NCI-H2196 (cell line): ENCODE results near the gene CACNA1D.
"Not testable (repeated sequence)": the region's sequence is repeated elsewhere in the genome, so short reads cannot be mapped to it uniquely, and the experiment has no call there.

Experiments
- DNase-seq: peaks from one replicate; lab custom pipeline; 2025; ENCODE audit not compliant: unreplicated experiment; lab: John Stamatoyannopoulos, UW

The CACNA1D gene

DNA sequence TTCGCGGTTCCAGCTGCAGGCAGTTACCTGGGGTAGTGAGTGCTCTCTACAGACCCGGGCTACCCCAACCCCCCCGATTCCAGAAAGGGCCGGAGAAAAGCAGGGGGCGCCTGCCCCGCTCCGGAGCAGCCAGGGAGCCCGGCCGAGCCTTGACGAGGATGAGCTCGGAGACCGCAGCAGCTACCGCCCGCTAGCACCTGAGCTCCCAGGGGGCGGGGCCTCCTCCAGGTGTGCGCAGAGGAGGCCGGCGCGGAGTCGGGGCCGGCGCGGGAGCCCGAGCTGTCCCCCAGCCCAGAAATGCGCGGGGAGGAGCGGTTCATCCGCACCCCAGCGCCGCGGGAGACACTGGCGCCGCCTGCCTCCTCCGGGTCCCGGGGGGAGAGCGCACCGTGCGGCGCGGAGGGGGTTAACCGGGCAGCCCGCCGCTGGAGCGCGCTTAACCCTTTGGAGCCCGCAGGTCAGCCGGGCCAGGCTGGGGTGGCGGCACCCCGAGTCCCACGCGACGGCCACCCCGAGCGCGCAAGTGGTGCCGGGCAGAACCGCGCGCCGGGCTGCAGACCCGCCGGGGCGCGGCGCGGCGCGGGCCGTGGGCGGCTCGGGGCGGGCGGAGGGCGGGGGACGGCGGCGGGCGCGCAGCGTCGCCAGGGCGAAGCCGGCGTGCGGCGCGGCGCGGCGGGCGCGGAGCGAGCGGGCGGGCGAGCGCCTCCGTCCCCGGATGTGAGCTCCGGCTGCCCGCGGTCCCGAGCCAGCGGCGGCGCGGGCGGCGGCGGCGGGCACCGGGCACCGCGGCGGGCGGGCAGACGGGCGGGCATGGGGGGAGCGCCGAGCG is at the start of gene CACNA1D:
Gene CACNA1D (plus strand): TSS at position 649 of the 829 bp plus-strand sequence. CDS start 556 bp downstream, outside the sequence.
- DNase-seq: peak; percentile 59

DNA sequence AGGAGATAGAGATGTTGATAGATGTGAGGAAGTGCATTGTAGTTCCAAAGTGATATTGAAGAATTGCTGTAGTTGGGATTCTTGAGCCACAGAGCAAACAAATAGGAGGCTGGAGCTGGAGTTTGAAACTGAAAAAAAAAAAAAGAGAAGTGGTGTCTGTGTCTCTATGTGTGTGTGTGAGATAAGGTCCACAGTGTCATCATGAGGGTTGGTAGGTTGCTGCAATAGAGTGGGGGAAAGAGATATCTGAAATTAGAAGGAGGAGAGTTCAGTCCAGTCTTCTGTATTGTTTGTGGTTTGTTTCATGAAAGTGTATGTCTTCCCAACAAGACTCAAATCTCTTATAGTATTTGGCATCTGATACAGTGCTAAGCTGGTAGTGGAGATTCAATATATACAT is 37.3 kb upstream of the CACNA1D start:
- no peak for DNase-seq

- no peak for DNase-seq
Observed at GRCh38 chr3:53460326-53460725, 34.1 kb upstream of the CACNA1D start.

- no peak for DNase-seq
Observed at GRCh38 chr3:53464424-53464823, 30.0 kb upstream of the CACNA1D start.

- not testable (repeated sequence) for DNase-seq
Observed at GRCh38 chr3:53469758-53470157, 24.7 kb upstream of the CACNA1D start.

DNA sequence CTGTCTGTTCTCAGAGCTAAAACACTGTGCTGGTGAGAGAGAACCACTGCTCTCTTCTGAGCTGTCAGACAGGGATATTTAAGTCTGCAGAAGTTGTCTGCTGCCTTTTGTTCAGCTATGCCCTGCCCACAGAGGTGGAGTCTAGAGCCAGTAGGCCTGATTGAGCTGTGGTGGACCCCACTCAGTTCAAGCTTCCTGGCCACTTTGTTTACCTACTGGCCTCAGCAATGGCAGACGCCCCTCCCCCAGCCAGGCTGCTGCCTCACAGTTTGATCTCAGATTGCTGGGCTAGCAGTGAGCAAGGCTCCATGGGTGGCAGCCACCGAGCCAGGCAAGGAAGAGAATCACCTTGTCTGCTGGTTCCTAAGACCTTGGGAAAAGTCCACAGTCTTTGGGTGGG is 21.0 kb upstream of the CACNA1D start:
- DNase-seq: no peak

DNA sequence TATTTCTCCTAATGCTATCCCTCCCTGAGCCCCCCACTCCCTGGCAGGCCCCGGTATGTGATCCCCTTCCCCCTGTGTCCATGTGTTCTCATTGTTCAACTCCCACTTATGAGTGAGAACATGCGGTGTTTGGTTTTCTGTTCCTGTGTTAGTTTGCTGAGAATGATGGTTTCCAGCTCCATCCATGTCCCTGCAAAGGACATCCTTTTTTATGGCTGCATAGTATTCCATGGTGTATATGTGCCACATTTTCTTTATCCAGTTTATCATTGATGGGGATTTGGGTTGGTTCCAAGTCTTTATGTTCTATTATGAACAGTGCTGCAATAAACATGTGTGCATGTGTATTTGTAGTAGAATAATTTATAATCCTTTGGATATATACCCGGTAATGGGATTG is 18.0 kb upstream of the CACNA1D start:
- DNase-seq: not testable (repeated sequence)

GRCh38 chr3:53477689-53478088 is 16.7 kb upstream of the CACNA1D start:
- DNase-seq: not testable (repeated sequence)

DNA sequence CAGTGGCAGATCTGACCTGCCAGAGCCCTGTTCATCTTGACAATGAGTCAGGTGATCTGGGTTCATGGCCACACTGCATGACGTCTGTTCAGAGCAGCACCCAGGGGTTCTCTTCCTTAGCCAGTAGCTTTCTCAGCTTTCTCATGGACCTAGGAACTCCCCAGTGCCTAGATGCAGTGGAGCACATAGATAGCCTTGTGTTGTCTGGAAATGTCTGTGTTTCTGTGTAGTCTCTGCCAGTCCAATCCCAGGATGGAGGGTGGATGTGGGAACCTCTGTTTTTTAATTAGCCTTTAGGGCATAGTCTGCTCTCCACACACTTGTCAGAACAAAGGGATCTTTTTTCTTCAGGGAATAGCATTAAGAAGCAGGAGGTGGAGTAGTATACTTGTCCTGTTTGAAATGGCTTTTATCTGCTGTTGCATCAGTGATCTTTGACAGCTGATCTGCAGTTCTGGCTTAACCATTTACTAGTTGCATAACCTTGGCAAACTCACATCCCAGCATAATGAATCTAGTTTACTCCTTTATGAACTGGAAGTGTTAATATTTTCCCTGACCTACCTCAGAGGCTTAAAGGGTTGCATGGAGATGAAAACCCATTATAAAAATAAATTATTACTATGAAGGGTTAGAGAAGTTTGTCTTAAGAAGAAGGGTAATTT is 16.1 kb upstream of the CACNA1D start:
- no peak for DNase-seq

DNA sequence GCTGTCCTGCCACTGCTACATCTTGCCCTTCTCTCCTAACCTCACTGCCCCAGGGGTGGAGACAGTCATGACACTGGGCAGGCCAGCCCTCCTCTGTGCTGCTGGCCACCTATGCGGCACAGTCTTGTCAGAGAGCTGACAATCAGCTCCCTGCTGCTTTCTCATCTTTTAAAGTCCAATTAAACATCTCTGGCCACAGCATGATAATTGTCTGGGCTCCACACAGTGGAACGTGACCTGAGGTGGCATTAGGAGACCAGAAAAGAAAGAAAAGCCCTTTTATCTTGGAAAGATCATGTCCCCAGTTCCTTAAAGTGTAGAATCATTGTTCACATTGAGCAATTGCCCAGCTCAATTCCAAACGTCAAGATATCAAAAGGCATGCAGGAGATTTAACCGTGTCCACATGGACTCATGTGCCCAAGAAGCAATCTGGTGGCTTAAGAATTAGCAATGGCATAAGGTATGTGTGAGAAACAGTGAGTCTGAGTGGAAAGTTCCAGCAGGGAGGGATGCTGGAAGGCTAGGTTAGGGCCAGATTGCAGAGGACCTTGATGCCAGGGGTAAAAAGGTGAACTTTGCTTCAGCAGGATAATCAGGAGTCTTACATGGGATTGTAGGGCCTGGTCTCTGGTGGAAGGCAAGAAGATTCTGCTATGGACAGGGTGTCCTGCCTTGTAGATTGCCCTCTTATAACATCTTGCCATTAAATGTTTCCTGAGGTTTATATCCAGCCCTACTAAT is 15.3 kb upstream of the CACNA1D start:
- DNase-seq: no peak

DNA sequence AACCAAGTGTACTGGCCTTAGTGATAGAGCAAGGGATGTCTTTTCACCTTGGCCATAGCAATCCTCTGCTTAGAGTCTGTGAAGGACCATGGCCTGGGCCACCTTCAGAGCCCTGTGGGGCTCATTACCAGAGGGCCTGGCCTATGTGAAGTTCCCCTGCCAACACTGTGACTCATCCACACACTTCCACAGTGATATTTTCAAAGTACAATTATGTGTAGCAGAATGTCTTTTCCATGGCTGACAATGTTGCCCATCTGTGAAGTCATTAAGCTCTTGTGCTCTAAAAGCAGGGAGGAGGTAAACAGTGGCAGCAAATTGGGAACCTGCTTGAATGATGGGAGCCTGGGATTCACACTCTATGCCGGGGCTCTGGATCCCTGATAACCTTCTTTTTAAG is 12.2 kb upstream of the CACNA1D start:
- no peak for DNase-seq

DNA sequence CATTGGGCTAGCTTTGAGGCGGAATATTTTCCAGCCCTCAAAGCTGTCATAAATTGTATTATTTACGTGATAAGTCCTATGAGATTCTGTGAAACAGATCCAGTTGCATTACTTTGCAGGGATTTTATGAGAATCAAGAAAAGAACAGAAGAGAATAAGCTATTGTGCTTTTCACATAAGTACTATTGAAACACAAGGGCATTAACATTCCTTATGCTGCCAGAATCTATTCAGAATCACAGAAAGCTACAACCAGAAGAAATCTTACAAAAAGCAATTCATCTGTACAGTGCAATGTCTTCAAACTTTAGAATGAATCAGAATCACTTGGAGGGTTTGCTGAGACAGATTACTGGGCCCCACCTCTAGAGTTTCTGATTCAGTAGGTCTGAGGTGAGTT is 10.6 kb upstream of the CACNA1D start:
- no peak for DNase-seq

DNA sequence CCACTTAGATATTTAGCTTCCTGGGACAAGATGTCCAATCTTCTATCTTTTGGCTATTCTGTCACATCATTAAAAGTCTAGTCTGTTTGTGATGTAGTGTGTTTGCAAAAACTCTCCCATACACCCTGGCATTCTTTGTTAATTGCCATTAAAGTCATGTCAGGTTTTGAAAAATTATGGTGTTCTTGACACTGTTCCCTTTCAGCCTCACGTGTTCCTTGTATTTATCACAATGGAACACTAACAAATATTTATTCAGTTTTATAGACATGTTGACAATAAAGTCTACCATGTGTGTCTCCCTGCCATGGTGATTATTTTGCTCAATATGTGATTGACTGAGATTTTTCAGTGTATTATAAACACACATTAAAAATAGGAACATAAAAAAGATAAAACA is 9.4 kb upstream of the CACNA1D start:
- DNase-seq: no peak

DNA sequence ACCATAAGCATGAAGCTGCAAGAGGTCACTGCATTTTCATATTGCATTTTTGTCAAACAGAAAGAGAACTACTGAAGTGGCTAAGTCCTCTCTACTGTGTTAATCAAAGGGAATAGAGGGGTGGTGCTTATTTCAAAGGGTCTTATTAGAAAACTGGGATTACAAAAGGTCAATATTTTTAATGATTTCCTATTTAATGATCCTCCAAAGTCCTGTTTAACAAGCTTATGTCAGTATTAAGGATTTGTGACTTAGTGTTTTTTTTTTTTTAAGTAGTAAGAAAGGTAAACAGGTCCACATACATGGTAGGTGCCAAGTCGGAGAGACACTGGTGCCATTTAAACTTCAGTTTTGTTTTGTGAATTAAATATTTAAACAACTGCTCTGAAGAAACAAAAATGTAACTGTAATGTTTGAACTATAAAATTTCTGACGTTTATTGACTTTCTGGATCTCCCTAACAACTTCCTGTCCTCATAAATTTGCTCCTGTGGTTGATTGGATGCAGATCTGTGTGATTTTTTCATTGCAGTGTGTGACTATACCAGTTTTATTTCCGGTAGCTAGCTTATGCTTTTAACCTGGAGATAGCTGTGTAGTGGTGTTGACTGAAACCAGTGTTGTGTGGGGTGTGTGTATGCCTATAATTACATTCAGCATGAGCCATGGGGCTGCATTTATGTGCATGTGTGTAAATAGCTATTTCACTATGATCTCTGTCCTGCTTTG is 8.6 kb upstream of the CACNA1D start:
- no peak for DNase-seq

DNA sequence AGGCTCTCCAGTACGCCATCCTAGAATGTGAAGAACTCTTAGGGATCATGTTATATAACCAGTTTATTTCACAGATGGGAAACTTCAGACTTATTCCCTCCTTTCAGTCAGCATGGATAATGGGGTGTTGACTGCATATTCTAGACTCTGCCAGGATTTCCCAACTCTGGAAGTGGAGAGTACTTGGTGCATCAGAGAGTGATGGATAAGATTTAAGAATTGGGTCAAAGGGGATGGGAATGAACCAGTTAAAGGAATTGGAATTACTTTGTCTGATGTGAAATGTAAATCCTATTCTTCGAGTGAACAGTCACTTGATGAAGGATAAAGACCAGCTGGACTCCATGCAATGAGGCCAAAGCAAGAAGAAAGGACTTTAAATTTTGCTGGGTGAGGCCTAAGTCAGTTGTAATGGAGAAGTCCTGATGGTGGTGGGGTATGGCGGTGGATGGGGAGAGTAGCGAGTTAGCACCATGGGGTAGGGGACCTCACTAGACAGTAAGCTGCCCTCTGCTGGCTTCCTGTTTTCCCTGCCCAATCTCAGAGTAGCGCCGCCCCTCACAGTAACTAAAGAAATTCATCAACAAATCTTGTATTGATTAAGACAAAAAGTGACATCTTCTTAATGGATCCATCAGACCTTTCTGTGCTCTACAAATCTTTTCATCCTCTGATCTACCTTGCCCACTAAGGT is 7.3 kb upstream of the CACNA1D start:
- DNase-seq: no peak

DNA sequence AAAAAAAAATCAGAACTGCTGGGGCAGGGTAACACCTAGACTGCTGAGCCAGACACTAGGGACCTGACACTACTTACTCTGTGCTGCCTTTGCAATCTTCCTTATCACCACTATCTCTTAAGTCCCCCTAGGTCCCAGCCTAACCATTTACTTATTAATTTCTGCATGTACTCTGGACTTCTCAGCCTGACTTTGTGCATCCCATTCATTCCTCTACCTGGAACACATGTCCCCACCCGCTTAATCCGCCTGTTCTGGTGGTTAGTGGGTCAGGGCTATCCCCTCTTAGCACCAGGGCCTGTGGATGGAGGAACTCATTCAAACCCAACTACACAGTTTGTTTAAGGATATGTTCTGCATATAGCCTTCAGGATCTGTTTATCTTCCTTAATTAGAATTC is 5.0 kb upstream of the CACNA1D start:
- no peak for DNase-seq

DNA sequence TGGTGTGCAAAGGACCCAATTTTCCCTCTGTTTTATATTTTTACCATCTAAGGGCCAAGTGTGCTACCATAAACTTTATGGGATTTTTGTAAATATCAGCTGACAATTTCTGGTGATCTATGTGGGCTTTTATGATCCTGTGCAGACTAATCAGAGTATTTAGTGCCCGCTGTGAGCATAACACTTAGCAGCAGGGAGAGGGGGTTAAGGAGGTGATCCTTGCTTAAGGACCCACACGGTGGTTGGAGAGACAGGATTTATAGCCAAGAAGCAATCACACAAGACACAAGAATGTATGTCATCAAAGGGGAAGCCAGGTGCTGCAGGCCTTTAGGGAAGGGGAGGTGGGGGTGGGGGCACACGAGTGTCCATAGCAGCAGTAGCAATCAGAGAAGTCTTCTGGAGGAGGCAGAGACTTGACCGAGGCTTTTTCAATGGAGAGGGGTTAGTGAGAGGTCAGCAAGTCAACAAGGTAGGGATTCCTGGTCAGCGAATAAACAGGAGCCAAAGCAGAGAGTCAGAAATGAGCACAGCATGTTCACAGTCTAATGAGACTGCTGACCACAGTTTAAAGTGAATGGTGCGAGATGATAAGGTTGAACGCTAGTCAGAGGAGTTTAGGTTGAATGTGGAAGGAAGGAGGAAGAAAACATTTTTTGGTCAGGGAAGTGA is 4.5 kb upstream of the CACNA1D start:
- no peak for DNase-seq

- DNase-seq: no peak
Observed at GRCh38 chr3:53490459-53490968, 3.9 kb upstream of the CACNA1D start.

DNA sequence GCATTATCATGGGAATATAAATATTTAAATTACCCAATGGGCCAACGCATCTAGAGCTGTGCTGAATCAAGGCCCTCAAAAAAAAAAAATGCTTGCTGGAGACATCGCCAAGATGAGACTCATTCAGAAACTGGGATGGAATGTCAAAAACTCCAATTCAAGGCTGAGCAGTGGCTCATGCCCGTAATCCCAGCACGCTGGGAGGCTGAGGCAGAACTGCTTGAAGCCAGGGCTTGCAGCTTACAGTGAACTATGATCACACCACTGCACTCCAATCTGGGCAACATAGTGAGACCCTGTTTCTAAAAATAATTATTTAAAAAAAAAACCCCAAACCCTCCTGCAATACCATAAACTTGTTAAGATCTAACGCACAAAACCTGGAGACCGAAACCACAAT is 3.1 kb upstream of the CACNA1D start:
- no peak for DNase-seq

DNA sequence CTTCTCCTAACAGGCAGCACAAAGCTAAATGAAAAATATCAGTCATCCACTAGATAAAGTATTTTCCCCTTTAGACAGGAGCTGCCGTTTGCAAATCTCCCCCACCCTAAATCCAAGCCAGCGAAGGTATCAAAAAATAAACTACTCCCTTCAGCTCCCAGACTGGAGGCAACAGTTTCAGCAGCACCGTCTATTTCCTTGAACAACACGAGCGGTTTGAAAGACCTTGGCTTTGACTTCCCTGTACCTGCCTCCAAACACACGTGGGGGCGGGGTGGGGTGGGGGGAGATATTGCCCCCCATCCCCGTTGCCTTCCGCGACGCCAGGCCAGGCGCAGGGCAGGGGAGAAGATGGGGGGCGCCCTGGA is 832 bp upstream of the CACNA1D start:
- DNase-seq: no peak
